ENCODE measurements around the gene SYT9.

The SYT9 gene

GRCh38 chr11:7253800-7254199, 2.1 kb downstream of the SYT9 start:
- TF ChIP-seq CTCF (IDR thresholded peaks at IDR 0.05; ENCODE audit: extremely low read depth, missing control alignments) = no peak
- no peak for DNase-seq (ENCODE audit: low spot score)

GRCh38 chr11:7254731-7255291, 3.1 kb downstream of the SYT9 start:
- DNase-seq (ENCODE audit: low spot score) = no peak

GRCh38 chr11:7256943-7257342, 5.2 kb downstream of the SYT9 start:
- TF ChIP-seq CTCF (IDR thresholded peaks at IDR 0.05; ENCODE audit: extremely low read depth, missing control alignments) = no peak
- DNase-seq (ENCODE audit: low spot score) = no peak

More at GRCh38 chr11:7254731-7255291, 3.1 kb downstream of the SYT9 start:
- TF ChIP-seq CTCF (IDR thresholded peaks at IDR 0.05; ENCODE audit: extremely low read depth, missing control alignments) = no peak

- no peak for DNase-seq (ENCODE audit: low spot score)
Observed at GRCh38 chr11:7257724-7258123, 6.0 kb downstream of the SYT9 start.

GRCh38 chr11:7261578-7261977, 9.9 kb downstream of the SYT9 start:
- TF ChIP-seq CTCF (IDR thresholded peaks at IDR 0.05; ENCODE audit: extremely low read depth, missing control alignments) = no peak
- no peak for DNase-seq (ENCODE audit: low spot score)

More at GRCh38 chr11:7257724-7258123, 6.0 kb downstream of the SYT9 start:
- no peak for TF ChIP-seq CTCF (IDR thresholded peaks at IDR 0.05; ENCODE audit: extremely low read depth, missing control alignments)

GRCh38 chr11:7262672-7263071, 11.0 kb downstream of the SYT9 start:
- DNase-seq (ENCODE audit: low spot score) = no peak
- TF ChIP-seq CTCF (IDR thresholded peaks at IDR 0.05; ENCODE audit: extremely low read depth, missing control alignments) = no peak

- DNase-seq (ENCODE audit: low spot score) = no peak
- no peak for TF ChIP-seq CTCF (IDR thresholded peaks at IDR 0.05; ENCODE audit: extremely low read depth, missing control alignments)
Observed at GRCh38 chr11:7263842-7264241, 12.1 kb downstream of the SYT9 start.

Data from GM20000 (cell line).